ENCODE measurements around the gene CELF2. TPM values are rescaled to one million over a fixed set of nuclear protein-coding genes. Genes with fewer than 3 reads are reported as not detected.

CELF2 gene
- polyA plus RNA-seq, 1 donor from 2014 or later, result 55.5 TPM

GRCh38 chr10:11157292-11158076, 139.8 kb downstream of the CELF2 start:
- no peak for TF ChIP-seq RAD21 (conservative IDR thresholded peaks at IDR 0.05)
- TF ChIP-seq EP300 (conservative IDR thresholded peaks at IDR 0.05; ENCODE audit: poor library complexity, severe bottlenecking), result no peak
- no peak for TF ChIP-seq CTCF (IDR thresholded peaks at IDR 0.05; ENCODE audit: poor library complexity, severe bottlenecking)
- TF ChIP-seq TAF1 (IDR thresholded peaks at IDR 0.05; ENCODE audit: low read depth), result no peak
- no peak for TF ChIP-seq EZH2 (IDR thresholded peaks at IDR 0.05; ENCODE audit: borderline replicate concordance, insufficient read depth, low read length, poor library complexity, severe bottlenecking)
- TF ChIP-seq REST (IDR thresholded peaks at IDR 0.05; ENCODE audit: borderline replicate concordance), result no peak
- no peak for TF ChIP-seq MXI1 (conservative IDR thresholded peaks at IDR 0.05; ENCODE audit: poor library complexity, severe bottlenecking)
- no peak for TF ChIP-seq POLR2AphosphoS5 (IDR thresholded peaks at IDR 0.05)
- Histone ChIP-seq H3K27ac (ENCODE audit: low read length) (no peak overlapping the region), H3K79me2 (replicated peaks; ENCODE audit: insufficient read depth, low read length) (peaks cover 11% of the 10 kb centered on the region)

GRCh38 chr10:11158080-11158479, 140.4 kb downstream of the CELF2 start:
- H4K20me1 ChIP-seq (ENCODE audit: insufficient read depth), result no peaks in the 10 kb centered on the region
- no peak overlapping the region for H3K4me2 ChIP-seq (ENCODE audit: low read length)
- TF ChIP-seq RAD21 (conservative IDR thresholded peaks at IDR 0.05), result no peak
- TF ChIP-seq REST (IDR thresholded peaks at IDR 0.05; ENCODE audit: borderline replicate concordance), result no peak
- TF ChIP-seq POLR2AphosphoS5 (IDR thresholded peaks at IDR 0.05), result no peak
- no peak for TF ChIP-seq CTCF (IDR thresholded peaks at IDR 0.05; ENCODE audit: poor library complexity, severe bottlenecking)
- TF ChIP-seq EP300 (conservative IDR thresholded peaks at IDR 0.05; ENCODE audit: poor library complexity, severe bottlenecking), result no peak
- TF ChIP-seq TAF1 (IDR thresholded peaks at IDR 0.05; ENCODE audit: low read depth), result no peak
- TF ChIP-seq MXI1 (conservative IDR thresholded peaks at IDR 0.05; ENCODE audit: poor library complexity, severe bottlenecking), result no peak
- no peak for TF ChIP-seq SMC3 (conservative IDR thresholded peaks at IDR 0.05; ENCODE audit: poor library complexity)
- TF ChIP-seq EZH2 (IDR thresholded peaks at IDR 0.05; ENCODE audit: borderline replicate concordance, insufficient read depth, low read length, poor library complexity, severe bottlenecking), result no peak
- no peak overlapping the region for H3K9ac ChIP-seq (ENCODE audit: low read length)
- H3K4me3 ChIP-seq (ENCODE audit: low read length), result no peak overlapping the region
- H3K79me2 ChIP-seq (replicated peaks; ENCODE audit: insufficient read depth, low read length), result peaks cover 11% of the 10 kb centered on the region
- peaks cover 9% of the 10 kb centered on the region for H3F3A ChIP-seq (ENCODE audit: insufficient read depth, low read length, poor library complexity, severe bottlenecking)
- no peak overlapping the region for H2AFZ ChIP-seq (ENCODE audit: low read depth, low read length)
- H3K36me3 ChIP-seq (ENCODE audit: insufficient read depth, low read length), result no peaks in the 10 kb centered on the region
- H3K9me2 ChIP-seq (ENCODE audit: insufficient read depth, low read length), result no peaks in the 10 kb centered on the region
- H3K27me3 ChIP-seq (ENCODE audit: insufficient read depth, low read depth, low read length), result no peaks in the 10 kb centered on the region
- H3K27ac ChIP-seq (ENCODE audit: low read length), result no peak overlapping the region
- H3K9me3 ChIP-seq (ENCODE audit: low read length), result no peaks in the 10 kb centered on the region

More at GRCh38 chr10:11157292-11158076, 139.8 kb downstream of the CELF2 start:
- no peak overlapping the region for H3K4me3 ChIP-seq (ENCODE audit: low read length)
- H3F3A ChIP-seq (ENCODE audit: insufficient read depth, low read length, poor library complexity, severe bottlenecking), result peaks cover 9% of the 10 kb centered on the region
- no peak overlapping the region for H3K4me2 ChIP-seq (ENCODE audit: low read length)
- no peak overlapping the region for H3K9ac ChIP-seq (ENCODE audit: low read length)
- no peaks in the 10 kb centered on the region for H3K9me3 ChIP-seq (ENCODE audit: low read length)
- H3K36me3 ChIP-seq (ENCODE audit: insufficient read depth, low read length), result no peaks in the 10 kb centered on the region
- no peaks in the 10 kb centered on the region for H3K9me2 ChIP-seq (ENCODE audit: insufficient read depth, low read length)
- H3K27me3 ChIP-seq (ENCODE audit: insufficient read depth, low read depth, low read length), result no peaks in the 10 kb centered on the region
- no peak overlapping the region for H2AFZ ChIP-seq (ENCODE audit: low read depth, low read length)
- H4K20me1 ChIP-seq (ENCODE audit: insufficient read depth), result no peaks in the 10 kb centered on the region
